Measurements from ENCODE around the gene RACGAP1. TPM values are rescaled to one million over a fixed set of nuclear protein-coding genes. Genes with fewer than 3 reads are reported as not detected.

Gene RACGAP1, protein sequence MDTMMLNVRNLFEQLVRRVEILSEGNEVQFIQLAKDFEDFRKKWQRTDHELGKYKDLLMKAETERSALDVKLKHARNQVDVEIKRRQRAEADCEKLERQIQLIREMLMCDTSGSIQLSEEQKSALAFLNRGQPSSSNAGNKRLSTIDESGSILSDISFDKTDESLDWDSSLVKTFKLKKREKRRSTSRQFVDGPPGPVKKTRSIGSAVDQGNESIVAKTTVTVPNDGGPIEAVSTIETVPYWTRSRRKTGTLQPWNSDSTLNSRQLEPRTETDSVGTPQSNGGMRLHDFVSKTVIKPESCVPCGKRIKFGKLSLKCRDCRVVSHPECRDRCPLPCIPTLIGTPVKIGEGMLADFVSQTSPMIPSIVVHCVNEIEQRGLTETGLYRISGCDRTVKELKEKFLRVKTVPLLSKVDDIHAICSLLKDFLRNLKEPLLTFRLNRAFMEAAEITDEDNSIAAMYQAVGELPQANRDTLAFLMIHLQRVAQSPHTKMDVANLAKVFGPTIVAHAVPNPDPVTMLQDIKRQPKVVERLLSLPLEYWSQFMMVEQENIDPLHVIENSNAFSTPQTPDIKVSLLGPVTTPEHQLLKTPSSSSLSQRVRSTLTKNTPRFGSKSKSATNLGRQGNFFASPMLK
- 22.4 TPM for polyA plus RNA-seq (ENCODE audit: insufficient read length)

DNA sequence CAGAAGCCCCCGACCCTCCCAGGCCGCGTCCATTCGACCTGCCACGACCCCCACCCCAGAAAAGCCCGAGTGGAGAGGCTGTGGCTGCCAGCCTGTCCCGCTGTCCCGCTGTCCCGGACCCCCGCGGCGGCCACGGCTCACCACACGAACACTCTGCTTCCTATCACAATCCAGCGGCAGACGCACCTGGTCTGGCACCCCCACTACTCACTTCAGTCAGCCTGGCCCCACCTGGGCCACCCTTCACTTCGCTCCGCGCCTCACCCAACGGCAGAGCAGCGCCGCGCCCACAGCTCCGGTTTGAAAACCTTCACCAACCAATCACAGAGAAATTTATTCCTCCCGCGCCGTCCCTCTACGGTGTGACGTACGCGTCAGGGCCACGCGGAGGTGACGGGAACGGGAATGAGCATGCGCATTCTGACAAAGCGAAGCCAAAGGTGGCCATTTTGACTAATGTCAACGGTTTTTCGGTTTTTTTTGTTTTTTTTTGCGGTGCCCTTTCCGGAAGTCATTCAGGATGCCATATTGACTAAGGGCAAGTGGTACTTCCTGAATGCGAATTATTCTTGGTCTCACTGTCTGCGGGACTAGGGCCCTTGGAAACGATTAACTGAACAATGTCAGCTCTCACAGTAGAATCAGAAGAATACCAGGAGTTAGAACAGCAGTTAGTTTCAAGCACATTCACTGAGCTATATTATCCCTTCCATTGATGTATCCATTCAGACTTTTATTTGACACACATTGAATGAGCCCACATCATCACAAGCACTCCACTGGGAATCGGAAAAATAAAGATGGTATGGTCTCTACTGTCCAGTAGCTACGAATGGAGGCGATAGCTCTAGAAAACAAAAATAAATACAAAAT lies at the start of gene RACGAP1:
RACGAP1 (minus strand) TSS at position 308 of the 873 bp plus-strand sequence. CDS start 8,779 bp downstream, outside the sequence.
- peak; percentile 99 for DNase-seq

DNA sequence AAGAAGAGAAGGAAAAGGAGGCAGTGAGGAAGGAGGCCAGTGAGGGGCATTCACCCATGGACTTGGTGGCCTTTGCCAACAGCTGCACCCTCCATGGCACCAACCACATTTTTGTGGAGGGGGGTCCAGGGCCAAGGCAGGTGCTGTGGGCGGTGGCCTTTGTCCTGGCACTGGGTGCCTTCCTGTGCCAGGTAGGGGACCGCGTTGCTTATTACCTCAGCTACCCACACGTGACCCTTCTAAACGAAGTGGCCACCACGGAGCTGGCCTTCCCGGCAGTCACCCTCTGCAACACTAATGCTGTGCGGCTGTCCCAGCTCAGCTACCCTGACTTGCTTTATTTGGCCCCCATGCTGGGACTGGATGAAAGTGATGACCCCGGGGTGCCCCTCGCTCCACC lies 48.4 kb upstream of the RACGAP1 start:
- no peak for DNase-seq

DNA sequence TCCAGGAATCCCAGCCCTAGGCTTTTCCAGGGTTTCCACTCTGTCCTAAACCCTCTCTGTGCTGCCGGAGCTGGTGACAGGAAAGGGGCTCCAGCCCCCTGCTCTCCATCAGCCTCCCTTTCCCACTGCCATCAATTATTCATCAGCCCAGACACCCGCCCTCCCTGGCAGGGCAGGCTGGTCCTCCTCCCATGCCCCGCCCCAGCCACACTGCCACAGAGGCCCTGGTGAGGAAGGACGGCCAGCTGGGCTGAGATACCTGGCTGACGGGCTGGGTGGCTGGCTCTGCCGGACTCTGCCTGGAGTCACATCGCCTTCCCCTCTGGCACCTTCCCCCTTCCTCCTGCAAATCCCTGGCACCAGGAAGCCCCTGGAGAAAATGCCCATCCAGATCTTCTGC lies 47.9 kb upstream of the RACGAP1 start:
- no peak for DNase-seq

DNA sequence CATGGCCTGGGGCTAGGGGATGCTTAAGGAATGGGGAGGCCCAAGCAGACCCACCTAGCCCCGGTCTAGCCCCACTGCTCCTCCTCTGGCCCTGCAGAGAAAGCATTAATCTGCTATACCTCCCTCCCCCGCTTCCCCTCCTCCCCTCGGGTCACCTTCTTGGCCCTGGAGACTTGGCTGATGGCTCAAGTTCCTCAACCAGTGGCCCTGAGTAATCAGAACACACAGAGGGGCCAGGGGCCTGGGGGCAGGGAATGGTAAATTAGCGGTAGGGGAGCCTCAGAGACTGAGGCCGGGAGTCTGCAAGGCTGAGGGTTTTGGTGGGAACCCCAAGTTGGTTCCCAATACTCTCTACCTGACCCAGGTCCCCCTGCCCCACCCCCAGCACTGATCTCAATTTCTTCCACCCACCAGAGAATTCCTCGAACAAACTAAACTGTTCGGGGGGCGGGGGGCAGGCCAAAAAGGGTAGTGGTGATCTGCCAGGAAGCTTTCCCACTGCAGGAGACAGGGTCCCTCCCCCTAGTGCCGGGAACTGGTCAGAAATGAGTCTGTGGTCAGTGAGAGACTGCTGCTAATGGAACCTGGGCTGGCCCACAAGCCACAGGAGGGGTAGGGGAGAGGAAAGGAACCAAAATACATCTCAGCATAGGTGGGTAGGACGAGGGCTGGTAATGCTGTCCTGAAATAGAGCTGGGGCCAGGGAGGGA lies 47.1 kb upstream of the RACGAP1 start:
- DNase-seq = no peak

DNA sequence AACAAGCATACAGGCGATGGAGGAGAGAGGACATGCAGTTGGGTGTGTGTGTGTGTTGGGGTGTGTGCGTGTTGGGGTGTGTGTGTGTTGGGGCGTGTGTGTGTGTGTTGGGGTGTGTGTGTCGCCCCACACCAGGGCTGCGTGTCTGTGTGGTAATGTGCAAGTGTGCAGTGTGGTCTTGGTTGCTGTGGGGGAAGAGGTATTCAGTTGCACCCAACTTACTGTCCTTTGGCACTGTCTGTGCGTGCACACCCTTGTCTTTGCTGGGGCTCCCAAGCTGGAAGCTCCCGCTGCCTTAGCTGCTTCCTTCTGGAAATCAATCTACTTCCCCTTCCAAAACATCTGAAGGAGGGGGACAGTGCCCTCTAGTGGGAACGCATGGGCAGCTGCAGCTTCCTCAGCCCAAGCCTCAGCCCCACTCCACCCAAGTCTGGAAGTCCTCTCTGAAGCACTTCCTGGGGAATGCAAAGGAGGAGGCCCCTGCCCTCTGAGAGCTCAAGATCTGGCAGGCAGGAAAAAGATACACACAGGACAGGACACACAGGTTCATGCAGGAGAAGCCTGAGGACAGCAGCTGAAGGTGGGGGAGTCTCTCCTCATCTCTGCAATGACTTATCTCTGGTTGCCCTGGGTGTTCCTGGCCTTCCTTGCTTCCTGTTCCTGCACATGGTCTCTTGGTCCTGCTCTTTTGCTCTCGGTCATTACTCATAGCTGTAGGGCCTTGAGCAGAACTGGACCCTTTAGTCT lies 45.2 kb upstream of the RACGAP1 start:
- DNase-seq = peak; percentile 89

DNA sequence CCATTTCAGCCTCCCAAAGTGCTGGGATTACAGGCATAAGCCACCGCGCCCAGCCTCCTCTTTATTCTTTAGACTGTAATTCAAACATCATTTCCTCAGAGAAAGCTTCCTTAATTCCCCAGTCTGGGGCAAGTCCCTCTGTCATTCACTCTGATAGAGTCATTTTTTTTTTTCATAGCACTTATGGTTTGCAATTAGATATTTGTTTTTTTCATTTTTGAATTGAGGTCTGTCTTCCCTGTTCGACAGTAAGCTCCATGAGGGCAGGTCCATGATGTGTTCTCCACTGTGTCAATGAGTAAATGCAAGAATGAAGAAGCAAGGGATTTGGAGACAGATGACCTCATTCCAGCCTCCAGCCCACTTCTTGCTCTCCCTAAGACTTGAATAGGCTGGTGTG lies 44.2 kb upstream of the RACGAP1 start:
- DNase-seq = no peak

DNA sequence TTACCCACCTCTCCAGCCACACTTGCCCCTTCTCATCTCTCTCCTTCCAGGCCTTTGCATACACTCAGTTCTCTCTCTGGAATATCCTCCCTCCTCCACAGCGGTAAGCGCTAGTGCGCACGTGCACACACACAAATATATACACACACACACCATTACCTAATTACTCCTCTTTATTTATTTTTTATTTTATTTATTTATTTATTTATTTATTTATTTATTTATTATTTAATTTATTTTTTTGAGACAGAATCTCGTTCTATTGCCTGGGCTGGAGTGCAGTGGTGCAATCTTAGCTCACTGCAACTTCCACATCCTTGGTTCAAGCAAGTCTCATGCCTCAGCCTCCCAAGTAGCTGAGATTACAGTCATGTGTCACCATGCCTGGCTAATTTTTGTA lies 43.8 kb upstream of the RACGAP1 start:
- no peak for DNase-seq

DNA sequence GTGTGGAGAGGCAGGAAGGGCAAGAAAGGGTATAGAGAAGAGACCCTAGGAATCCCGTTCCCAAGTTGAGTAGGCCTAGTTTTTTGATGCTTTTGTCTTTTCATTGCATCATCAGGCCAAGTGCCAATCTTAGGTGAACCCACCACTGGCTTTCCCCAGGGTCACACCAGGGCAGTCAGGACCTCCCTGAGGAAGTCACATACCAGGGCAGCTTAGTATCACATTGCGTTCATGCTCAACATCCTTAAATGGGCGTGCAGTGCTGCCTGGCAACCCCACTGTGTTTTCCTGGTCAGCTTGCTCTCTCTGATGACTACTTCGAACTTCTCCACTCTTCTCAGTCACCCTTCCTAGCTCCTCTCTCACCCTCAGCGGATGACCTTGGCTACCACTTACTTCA lies 41.1 kb upstream of the RACGAP1 start:
- DNase-seq = no peak

DNA sequence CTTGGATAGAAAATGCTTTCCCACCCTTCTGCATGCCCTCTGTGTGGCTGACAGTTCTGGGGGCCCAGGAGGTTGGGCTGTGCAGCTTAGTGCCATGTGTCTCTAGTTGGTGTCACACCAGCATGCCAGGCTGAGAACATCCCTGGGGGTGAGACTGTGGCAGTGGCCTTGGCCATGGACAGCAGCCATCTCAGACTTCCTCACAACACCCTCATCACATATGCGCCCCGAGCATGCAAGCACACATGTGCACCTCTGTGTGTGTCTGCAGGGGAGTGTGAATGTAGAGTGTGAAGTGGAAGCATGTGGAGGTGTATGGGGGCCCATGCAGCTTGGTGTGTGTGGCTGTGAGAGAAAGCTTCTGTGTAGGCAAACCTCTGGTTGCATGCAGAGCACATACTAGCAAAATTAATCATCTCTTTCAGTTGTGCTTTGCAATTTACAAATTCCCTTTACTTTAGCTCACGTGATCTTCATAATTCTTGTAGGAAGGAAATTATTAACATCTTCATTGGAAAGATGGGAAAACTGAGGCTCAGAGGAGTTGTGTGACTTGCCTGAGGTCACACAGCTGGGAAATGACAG lies 40.5 kb upstream of the RACGAP1 start:
- no peak for DNase-seq

DNA sequence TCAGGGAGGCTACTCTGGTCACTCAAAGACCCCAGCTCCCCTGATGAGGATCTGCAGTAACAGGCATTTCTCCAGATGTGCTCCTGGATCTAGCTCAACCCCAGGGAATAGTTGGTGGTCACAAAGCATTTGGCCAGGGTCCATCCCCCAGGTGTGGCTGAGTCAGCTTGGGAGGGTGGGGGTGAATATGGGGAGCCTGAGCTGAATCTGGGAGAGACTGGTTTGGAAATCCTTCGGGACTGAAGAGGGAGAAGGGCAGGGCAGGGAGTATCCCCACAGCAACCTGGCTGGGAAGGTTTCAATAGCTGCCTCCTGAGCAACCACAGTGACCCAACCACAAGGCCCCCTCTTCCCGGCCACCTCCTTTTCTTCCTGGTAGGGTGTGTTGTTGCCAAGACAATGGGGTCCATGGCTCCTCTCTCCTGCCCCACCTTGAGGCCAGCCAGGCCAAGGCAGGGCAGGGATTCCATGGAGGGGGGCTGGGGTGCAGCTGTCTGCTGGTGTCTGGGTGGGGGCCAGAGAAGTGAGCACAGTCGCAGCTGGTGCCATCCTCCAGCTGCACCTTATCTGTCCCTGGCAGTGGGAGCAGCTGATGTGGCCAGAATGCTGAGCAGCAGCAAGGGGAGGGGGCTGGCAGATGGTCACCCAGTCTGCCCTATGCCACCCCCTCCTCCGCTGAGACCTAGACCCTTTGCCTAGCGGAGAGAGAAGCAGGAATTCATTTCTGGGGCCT lies 37.6 kb upstream of the RACGAP1 start:
- DNase-seq = no peak

DNA sequence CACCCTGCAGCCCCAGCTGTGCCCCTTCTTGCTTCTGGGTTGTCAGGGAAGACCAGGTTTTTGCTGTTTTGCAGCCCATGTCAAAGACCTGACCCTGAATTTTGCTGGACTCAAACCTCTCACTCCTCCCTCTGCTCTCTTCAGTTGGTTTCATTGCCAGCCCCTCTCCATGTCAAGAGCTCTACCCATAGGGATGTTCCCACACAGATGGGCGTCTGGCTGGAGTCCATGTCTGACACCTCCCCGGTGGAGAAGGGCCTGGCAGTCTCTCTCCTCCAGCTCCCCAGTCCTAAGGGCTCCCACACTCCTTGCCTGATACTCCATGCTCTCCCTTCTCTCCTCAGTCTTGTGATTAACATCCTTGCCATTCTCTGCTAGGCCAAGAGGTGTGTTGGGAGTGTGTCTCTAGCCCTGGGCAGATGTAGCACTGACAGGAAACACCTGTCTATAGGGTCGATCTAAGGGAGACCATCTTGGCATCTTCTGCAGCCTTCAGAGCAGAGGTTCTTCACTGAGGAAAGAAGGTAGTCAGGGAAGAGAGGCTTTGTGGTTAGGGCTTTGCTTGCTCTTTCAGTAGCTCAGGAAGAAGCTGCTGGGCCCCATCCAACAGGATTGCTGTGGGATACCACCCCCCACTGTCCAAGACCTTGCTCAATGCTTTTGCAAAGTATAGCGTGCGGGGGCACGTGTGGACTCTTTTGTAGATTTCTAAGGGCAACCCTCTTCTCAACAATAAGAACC lies 36.8 kb upstream of the RACGAP1 start:
- DNase-seq = no peak

DNA sequence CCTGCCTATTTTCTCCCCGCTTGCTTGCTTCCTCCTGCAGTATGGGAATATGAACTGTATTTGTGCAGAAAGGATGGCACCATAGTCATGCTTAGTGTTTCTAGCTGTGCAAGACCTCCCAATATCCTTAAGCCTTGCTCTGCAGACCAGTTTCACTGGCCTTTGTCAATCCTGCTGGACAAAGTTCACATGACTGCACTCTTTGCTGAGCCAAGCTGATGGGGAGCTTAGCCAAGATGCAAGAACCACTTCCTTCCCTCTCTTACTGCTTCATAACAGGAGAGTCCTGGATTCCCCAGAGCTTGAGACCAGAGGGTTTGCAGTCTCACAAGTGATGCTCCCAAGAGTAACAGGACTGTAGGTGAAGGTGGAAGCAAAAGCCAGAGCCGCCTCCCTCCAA lies 35.9 kb upstream of the RACGAP1 start:
- no peak for DNase-seq

DNA sequence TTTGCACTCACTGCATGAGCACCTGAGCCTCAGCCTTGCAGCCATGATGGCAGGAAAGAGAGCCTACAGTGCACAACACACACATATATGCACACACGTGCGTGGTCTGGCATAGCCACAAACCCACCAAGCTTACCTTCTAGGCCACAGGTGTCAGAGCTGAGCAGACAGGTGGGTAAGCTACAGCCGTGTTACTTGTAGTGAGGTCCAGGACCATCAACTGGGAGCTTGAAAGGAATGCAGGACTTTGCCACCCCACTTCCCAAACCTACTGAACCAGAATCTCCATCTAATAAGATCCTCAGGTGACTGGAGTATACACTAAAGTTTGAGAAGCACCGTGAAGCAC lies 34.8 kb upstream of the RACGAP1 start:
- DNase-seq = no peak

DNA sequence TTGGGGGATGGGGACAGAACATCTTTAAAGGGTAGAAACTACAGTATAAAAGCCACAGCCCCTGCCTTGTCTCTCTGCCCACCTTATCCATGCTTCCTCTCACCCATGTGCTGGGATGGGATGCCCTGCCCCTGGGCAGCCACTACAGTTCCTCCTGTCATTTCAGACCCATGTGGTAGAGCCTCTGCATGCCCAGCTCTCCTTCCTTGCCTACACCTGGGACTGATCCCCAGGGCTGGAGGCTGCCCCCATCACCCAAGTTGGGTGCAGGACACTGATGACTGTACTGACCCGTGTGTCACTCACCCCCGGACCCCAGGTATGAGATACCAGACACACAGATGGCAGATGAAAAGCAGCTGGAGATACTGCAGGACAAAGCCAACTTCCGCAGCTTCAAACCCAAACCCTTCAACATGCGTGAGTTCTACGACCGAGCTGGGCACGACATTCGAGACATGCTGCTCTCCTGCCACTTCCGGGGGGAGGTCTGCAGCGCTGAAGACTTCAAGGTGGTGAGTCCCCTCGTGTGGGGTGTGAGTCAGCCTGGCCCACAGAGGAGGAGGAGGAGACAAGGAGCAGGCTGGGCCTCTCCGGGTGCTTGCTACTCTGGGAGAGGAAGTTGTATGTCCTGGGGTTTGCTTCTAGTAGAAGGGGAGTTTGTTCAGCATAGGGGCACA lies 34.3 kb upstream of the RACGAP1 start:
- no peak for DNase-seq

DNA sequence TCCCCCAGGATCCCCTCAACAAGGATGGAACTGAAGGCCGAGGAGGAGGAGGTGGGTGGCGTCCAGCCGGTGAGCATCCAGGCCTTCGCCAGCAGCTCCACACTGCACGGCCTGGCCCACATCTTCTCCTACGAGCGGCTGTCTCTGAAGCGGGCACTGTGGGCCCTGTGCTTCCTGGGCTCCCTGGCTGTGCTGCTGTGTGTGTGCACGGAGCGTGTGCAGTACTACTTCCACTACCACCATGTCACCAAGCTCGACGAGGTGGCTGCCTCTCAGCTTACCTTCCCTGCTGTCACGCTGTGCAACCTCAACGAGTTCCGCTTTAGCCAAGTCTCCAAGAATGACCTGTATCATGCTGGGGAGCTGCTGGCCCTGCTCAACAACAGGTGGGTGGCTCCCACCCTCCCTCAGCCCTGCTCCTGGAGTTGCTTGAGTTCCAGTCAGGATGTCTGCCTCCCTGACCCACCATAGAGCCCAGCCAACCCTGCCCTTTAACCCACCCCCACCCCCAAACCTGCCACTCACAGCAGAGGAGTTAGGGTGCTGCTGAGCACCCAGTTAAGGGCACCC lies 33.5 kb upstream of the RACGAP1 start:
- DNase-seq = no peak

DNA sequence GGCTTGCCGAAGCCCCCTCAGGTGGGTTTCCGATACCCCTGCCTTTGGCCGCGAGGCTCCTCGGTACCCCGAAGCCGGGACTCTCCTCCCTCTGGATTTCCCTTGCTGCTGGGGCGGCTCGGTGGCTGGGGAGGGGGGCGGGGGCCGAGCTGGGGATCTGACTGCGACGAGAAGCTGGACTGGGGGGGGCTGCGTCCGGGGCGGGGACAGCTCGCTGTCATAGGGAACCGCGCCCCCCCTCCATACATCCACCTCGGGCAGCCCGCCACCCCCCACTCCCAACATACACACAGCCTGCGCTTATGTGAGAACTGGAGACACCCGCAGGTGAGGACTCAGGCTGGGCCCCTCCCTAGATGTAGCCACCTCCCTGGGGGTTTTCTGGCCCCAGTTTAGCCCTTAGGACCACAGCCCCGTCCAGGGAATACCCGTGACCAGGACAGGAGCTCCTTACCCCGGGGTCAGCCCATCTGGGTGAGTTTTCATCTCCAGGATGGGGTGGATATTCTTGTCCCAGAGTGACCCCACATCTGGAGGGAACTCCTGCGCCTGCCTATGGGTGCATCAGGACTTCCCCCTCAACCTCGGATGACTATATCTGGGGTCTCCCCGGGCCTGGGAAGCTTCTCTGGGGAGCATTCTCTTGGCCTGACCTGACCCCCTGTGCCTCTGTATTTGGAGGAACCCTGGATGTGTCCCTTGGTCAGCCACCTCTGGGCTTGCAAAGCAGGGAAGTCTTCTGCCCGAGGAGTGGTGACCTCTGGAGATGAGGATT lies 32.8 kb upstream of the RACGAP1 start:
- DNase-seq = no peak

DNA sequence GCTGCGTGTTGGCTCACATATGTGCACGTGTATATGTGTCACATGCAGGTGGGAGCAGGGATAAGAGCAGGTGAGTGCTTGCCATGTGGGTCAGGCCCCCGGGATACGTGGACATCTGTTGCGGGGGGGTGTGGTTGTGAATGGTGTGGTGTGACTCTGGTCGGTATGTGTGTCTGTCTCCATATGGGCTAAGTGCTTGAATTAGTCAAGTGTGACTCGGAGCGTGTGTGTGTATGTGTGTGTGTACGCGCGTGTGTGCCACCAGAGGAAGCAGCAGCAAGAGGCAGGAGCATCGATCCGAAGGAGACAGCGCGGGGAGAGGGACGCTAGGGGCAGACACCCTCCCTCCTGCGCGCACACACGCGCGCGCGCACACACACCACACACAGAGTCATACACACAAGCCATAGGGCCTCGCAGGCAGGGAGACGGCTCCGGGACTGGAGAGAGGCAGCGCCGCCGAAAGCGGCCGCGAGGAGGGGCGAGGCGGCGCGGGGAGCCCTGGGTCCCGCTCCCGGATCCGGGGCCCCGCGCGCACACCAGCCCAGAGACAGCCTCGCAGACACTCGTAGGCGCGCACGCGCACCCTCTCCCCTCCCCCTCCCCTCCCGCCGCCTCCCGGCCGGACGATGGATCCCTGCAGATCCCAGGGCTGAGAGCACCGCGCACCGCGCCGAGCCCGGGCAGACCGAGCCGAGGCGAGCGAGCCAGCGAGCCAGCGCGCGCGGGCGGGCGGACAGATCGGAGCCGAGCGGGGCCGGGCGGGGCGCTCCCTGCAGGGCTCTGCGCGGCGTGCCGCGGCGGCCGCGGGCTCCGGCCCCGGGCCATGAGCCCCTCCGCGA lies 31.9 kb upstream of the RACGAP1 start, which contains the start of gene ASIC1:
ASIC1 (plus strand) TSS at position 597 of the 842 bp plus-strand sequence. CDS start 1,171 bp downstream, outside the sequence.
- DNase-seq = peak; percentile 83

Measured in hindlimb muscle (tissue), 1 donor.